ENCODE data around the gene SNX19.

DNA sequence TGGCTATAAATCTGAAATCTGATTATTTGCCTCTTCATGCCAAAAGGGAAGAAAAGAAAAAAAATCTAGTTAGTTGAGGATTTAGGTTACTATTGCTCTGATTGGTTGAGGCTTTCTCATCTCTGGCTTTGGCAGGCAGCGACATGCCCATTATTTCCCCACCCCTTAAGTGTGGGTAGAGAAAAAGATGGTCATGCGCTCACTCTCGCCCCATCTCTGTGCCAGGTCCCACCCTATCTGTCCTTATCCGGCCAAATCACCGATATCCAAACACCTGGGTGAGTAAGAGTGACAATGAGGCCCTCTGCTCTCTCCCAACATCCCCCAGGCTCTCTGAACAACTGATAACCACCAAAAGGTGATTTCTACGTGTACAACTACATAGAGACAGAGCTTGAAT, 31.2 kb upstream of the SNX19 start:
- TF ChIP-seq, protein P1, sequence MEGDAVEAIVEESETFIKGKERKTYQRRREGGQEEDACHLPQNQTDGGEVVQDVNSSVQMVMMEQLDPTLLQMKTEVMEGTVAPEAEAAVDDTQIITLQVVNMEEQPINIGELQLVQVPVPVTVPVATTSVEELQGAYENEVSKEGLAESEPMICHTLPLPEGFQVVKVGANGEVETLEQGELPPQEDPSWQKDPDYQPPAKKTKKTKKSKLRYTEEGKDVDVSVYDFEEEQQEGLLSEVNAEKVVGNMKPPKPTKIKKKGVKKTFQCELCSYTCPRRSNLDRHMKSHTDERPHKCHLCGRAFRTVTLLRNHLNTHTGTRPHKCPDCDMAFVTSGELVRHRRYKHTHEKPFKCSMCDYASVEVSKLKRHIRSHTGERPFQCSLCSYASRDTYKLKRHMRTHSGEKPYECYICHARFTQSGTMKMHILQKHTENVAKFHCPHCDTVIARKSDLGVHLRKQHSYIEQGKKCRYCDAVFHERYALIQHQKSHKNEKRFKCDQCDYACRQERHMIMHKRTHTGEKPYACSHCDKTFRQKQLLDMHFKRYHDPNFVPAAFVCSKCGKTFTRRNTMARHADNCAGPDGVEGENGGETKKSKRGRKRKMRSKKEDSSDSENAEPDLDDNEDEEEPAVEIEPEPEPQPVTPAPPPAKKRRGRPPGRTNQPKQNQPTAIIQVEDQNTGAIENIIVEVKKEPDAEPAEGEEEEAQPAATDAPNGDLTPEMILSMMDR (IDR thresholded peaks at IDR 0.05), result no peak
- TF ChIP-seq EZH2 (IDR thresholded peaks at IDR 0.05), result no peak
- TF ChIP-seq EZH2phosphoT487 (IDR thresholded peaks at IDR 0.05), result no peak

All from neural progenitor cell (in vitro differentiated cells).